ENCODE data around the gene SNED1.

Gene SNED1

GRCh38 chr2:240992572-240993291 lies 5.7 kb upstream of the SNED1 start:
- DNase-seq (ENCODE audit: low read depth) = no peak

GRCh38 chr2:240993446-240994170 lies 4.8 kb upstream of the SNED1 start:
- DNase-seq (ENCODE audit: low read depth) = no peak

GRCh38 chr2:240994171-240994896 lies 4.1 kb upstream of the SNED1 start:
- no peak for DNase-seq (ENCODE audit: low read depth)

GRCh38 chr2:240995041-240996021 lies 3.1 kb upstream of the SNED1 start:
- DNase-seq (ENCODE audit: low read depth) = no peak

- DNase-seq (ENCODE audit: low read depth) = no peak
These were observed 2.1 kb upstream of the SNED1 start for GRCh38 chr2:240996161-240996833.

GRCh38 chr2:240996834-240997140 lies 1.6 kb upstream of the SNED1 start:
- no peak for DNase-seq (ENCODE audit: low read depth)

- no peak for DNase-seq (ENCODE audit: low read depth)
These were observed 1.1 kb upstream of the SNED1 start for GRCh38 chr2:240997141-240997855.

- DNase-seq (ENCODE audit: low read depth) = no peak
These were observed 232 bp downstream of the SNED1 start for GRCh38 chr2:240998706-240998994.

GRCh38 chr2:240998995-240999791 lies 775 bp downstream of the SNED1 start:
- no peak for DNase-seq (ENCODE audit: low read depth)

- DNase-seq (ENCODE audit: low read depth) = no peak
These were observed 1.6 kb downstream of the SNED1 start for GRCh38 chr2:240999873-241000541.

- DNase-seq (ENCODE audit: low read depth) = no peak
These were observed 2.5 kb downstream of the SNED1 start for GRCh38 chr2:241000831-241001321.

- DNase-seq (ENCODE audit: low read depth) = no peak
These were observed 3.2 kb downstream of the SNED1 start for GRCh38 chr2:241001413-241002274.

GRCh38 chr2:241002275-241003046 lies 4.0 kb downstream of the SNED1 start:
- DNase-seq (ENCODE audit: low read depth) = no peak

- DNase-seq (ENCODE audit: low read depth) = no peak
These were observed 4.6 kb downstream of the SNED1 start for GRCh38 chr2:241003047-241003360.

GRCh38 chr2:241003369-241003768 lies 5.0 kb downstream of the SNED1 start:
- no peak for DNase-seq (ENCODE audit: low read depth)

- DNase-seq (ENCODE audit: low read depth) = no peak
These were observed 5.6 kb downstream of the SNED1 start for GRCh38 chr2:241003830-241004564.

- no peak for DNase-seq (ENCODE audit: low read depth)
These were observed 7.2 kb downstream of the SNED1 start for GRCh38 chr2:241005569-241005968.

Measured in stimulated activated CD8-positive, alpha-beta memory T cell treated with anti-CD3 and anti-CD28 coated beads, Interleukin-7, amount 100 ng/mL, for 24 hours (primary cell).